Fibroblast of the conjunctiva (primary cell): ENCODE measurements around the gene CCL23.

Source experiments
- DNase-seq: peaks from one replicate; pipeline ENCODE4 v3.0.0-alpha.2; 2010; ENCODE audit warnings: low read depth

CCL23 gene

DNA sequence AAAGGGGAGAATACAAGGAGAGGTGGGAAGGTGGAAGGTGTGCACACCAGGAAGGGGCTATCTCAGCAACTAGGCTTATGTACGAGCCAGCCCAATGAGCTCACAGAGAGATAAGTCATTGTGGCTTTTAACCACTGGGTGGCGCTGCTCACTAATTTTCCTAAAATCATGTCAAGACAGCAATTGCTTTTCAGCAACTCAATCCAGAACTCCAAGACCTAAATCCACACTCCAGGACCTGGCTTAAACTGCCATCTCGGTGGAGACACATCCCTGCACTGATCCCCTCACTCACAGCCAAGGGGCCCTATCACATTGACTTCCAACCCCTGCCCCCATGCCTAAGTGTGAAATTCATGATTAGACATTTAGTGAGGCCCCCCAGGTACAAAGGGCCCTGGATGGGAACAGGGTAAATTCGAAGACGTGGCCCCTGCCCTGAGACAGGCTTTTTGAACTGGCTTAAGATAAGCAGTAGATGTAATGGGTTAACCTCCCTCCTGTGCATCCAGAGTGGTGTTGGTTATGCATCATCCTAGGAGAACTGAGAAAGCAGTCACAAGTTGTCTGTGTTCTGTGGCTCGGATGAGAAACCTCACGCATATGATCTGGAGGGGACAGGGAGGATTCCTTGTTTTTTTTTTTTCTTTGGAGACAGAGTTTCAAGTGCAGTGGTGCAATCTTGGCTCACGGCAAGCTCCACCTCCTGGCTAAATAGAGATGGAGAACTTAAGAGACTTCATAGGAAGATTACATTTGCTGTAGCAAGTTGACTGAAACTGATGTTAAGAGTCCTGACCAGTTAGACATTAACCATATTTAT is 48.0 kb downstream of the CCL23 start:
- peak; percentile 63 for DNase-seq

DNA sequence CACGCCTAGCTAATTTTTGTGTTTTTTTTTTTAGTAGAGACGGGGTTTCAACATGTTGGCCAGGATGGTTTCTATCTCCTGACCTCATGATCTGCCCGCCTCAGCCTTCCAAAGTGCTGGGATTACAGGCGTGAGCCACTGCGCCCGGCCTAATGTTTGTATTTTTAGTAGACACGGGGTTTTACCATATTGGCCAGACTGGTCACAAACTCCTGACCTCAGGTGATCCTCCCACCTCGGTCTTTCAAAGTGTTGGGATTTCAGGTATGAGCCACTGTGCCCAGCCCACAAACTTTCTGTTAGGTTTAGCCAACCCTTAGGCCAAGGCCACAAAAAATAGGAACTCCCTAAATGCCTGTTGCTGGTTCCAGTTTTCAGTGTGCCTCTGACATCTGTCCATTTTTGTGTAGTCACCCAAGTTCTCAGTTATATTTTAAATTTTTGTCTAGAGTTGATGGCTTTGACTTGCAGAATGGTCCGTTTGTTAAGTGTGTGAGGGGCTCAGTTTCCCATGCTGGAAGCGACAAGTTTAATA is 49.2 kb downstream of the CCL23 start:
- no peak for DNase-seq

DNA sequence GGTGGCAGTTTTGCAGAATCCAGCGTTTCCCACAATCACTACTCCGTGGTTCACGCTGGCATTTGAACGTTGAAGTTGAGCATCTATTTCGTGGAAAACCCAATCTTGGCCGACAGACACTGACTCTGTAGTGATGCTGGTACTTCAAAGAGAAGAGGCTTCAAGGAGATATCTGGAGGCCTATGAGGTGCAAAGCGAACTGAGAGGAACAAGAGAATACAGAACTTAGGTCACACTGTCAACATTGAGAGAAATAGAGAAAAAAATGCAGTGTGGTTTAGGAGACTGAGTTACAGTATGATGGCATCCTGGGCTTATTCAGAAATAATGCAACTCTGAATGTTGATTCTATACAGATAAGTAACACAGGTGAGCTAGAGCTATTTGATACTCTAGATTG is 52.5 kb downstream of the CCL23 start:
- no peak for DNase-seq

DNA sequence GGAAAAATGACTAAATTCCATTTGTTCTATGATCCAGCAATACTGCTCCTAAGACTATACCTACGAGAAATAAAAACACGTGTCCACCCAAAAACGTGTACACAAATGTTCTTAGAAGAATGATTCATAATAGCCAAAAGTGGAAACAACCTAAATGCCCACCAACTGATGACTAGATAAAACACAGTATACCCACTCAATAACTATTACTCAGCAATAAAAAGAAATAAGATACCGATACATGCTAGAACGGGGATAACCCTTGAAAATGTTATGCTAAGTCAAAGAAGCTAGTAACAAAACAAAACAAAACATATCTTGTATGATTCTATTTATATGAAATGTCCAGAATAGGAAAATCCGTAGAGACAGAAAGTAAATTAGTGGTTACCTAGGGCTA is 54.1 kb downstream of the CCL23 start:
- DNase-seq: no peak
